ENCODE measurements around the gene LAD1. TPM values are rescaled to one million over a fixed set of nuclear protein-coding genes. Genes with fewer than 3 reads are reported as not detected.

LAD1 gene
- total RNA-seq, 2 donors from 2014 or later: 13.5 to 13.6 TPM

DNA sequence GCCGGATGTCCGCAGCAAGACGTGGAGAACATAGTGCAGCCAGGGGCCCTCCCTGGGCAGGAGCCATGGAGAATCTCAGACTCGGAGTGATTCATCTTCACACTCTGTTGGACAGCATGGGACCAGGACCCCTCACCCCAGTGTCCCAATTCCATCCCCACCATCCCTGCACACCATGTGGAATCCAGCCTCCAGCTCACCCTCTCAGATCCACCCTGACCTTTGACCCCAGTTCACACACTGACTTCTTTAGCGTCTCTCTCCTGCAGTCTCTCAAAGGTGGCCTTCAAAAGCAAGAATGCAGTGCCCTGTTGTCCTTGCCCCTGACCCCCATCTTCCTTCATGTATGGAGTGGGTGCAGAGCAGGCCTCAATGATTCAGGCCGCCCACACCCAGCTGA, 24.5 kb upstream of the LAD1 start:
- DNase-seq: no peak
- no peaks in the 10 kb centered on the region for H3K36me3 ChIP-seq (ENCODE audit: control insufficient read depth, insufficient read depth, low read length)
- H3K27ac ChIP-seq (ENCODE audit: low read depth, low read length): no peak overlapping the region
- 95 to 100% methylated on average over 2 to 6 of the region's 6 CpGs for WGBS, 2 experiments (ENCODE audit: insufficient coverage in 1 of 2, insufficient read length in 1 of 2)
- no peak overlapping the region for H3K27ac Mint-ChIP-seq
- no peaks in the 10 kb centered on the region for H3K36me3 Mint-ChIP-seq (ENCODE audit: low read depth)
- H3K9me3 ChIP-seq (ENCODE audit: control insufficient read depth, low read length): peaks cover 9% of the 10 kb centered on the region
- no peak overlapping the region for H3K9ac ChIP-seq (ENCODE audit: extremely low read depth, low read length, poor library complexity, severe bottlenecking)
- peaks cover 4% of the 10 kb centered on the region for H3K9me3 Mint-ChIP-seq
- H3K4me1 Mint-ChIP-seq: peaks cover 12% of the 10 kb centered on the region
- no peak overlapping the region for H3K4me3 ChIP-seq (ENCODE audit: low read length)
- H3K27me3 Mint-ChIP-seq (ENCODE audit: insufficient read depth): no peaks in the 10 kb centered on the region
- H3K27me3 ChIP-seq (ENCODE audit: control insufficient read depth, insufficient read depth, low read length, poor library complexity, severe bottlenecking): no peaks in the 10 kb centered on the region
- H3K4me1 ChIP-seq (ENCODE audit: control insufficient read depth, insufficient read depth, low read length): peaks cover 7% of the 10 kb centered on the region
- H3K4me3 Mint-ChIP-seq: no peak overlapping the region
- TF ChIP-seq, protein P1, sequence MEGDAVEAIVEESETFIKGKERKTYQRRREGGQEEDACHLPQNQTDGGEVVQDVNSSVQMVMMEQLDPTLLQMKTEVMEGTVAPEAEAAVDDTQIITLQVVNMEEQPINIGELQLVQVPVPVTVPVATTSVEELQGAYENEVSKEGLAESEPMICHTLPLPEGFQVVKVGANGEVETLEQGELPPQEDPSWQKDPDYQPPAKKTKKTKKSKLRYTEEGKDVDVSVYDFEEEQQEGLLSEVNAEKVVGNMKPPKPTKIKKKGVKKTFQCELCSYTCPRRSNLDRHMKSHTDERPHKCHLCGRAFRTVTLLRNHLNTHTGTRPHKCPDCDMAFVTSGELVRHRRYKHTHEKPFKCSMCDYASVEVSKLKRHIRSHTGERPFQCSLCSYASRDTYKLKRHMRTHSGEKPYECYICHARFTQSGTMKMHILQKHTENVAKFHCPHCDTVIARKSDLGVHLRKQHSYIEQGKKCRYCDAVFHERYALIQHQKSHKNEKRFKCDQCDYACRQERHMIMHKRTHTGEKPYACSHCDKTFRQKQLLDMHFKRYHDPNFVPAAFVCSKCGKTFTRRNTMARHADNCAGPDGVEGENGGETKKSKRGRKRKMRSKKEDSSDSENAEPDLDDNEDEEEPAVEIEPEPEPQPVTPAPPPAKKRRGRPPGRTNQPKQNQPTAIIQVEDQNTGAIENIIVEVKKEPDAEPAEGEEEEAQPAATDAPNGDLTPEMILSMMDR (conservative IDR thresholded peaks at IDR 0.05): no peak

DNA sequence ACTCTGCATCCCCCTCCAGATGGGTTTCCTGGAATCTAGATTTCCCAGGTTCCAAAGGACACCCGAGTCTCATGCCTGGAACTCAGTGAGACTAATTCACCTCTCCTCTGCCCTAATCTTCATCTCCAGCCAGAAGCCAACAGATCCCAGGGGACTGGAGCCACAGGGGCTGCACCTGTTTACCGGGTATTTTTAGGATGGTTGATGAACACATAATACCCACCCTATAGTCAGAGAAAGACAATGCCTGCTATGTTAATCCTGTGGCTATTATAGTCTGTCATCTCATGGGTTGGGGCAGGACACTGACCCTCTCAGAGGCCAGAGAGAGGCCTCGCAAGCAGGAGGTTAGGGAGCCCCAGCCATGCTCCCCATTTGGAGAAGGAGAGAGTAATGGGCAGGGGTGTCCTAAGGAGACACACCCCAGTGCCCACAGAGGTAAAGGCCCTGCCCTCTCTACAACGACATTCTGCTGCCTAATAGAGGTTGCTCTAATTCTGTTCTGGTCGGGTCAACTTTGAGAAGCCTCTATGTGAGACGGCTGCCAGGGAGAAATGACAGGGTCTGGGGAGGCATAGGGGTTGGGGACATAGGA, 23.4 kb upstream of the LAD1 start:
- Mint-ChIP-seq H3K27me3 (ENCODE audit: insufficient read depth) (no peaks in the 10 kb centered on the region), H3K4me3 (no peak overlapping the region), H3K9me3 (peaks cover 4% of the 10 kb centered on the region), H3K27ac (no peak overlapping the region), H3K36me3 (ENCODE audit: low read depth) (no peaks in the 10 kb centered on the region), H3K4me1 (peaks cover 12% of the 10 kb centered on the region)
- Histone ChIP-seq H3K27me3 (ENCODE audit: control insufficient read depth, insufficient read depth, low read length, poor library complexity, severe bottlenecking) (no peaks in the 10 kb centered on the region), H3K9me3 (ENCODE audit: control insufficient read depth, low read length) (peaks cover 9% of the 10 kb centered on the region), H3K27ac (ENCODE audit: low read depth, low read length) (no peak overlapping the region), H3K4me3 (ENCODE audit: low read length) (no peak overlapping the region), H3K9ac (ENCODE audit: extremely low read depth, low read length, poor library complexity, severe bottlenecking) (no peak overlapping the region), H3K36me3 (ENCODE audit: control insufficient read depth, insufficient read depth, low read length) (no peaks in the 10 kb centered on the region), H3K4me1 (ENCODE audit: control insufficient read depth, insufficient read depth, low read length) (peaks cover 7% of the 10 kb centered on the region)
- no peak for DNase-seq
- 83 to 93% methylated on average over 5 to 6 of the region's 6 CpGs for WGBS, 2 experiments (ENCODE audit: insufficient coverage in 1 of 2, insufficient read length in 1 of 2)
- TF ChIP-seq, protein P1 (conservative IDR thresholded peaks at IDR 0.05): no peak

DNA sequence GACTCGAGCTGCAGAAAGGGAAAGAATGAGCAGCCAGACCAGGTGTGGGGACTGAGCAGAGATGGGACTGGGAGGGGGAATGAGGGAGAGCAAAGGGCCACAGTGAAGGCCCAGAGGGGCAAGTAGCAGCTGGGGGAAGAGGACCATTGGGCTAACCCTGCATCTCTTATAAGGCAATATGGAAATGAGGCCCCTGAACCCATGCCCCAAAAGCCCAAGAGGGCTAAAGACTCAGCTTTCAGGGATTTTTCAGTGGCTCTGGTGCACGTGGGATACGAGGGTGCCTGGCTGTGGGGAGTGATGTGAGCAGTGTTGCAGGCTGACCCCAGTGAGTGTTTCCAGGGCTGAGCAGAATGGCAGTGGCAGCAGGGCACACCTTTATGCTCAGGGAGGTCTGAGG, 22.9 kb upstream of the LAD1 start:
- Mint-ChIP-seq H3K27ac (no peak overlapping the region), H3K9me3 (peaks cover 4% of the 10 kb centered on the region), H3K27me3 (ENCODE audit: insufficient read depth) (no peaks in the 10 kb centered on the region)

More for the DNA sequence above, 22.9 kb upstream of the LAD1 start:
- no peak overlapping the region for H3K4me3 ChIP-seq (ENCODE audit: low read length)
- TF ChIP-seq, protein P1 (conservative IDR thresholded peaks at IDR 0.05): no peak
- peaks cover 12% of the 10 kb centered on the region for H3K4me1 Mint-ChIP-seq
- peaks cover 7% of the 10 kb centered on the region for H3K4me1 ChIP-seq (ENCODE audit: control insufficient read depth, insufficient read depth, low read length)
- no peaks in the 10 kb centered on the region for H3K36me3 Mint-ChIP-seq (ENCODE audit: low read depth)
- H3K27me3 ChIP-seq (ENCODE audit: control insufficient read depth, insufficient read depth, low read length, poor library complexity, severe bottlenecking): no peaks in the 10 kb centered on the region
- peaks cover 9% of the 10 kb centered on the region for H3K9me3 ChIP-seq (ENCODE audit: control insufficient read depth, low read length)
- H3K4me3 Mint-ChIP-seq: no peak overlapping the region
- DNase-seq: no peak
- H3K36me3 ChIP-seq (ENCODE audit: control insufficient read depth, insufficient read depth, low read length): no peaks in the 10 kb centered on the region
- no peak overlapping the region for H3K27ac ChIP-seq (ENCODE audit: low read depth, low read length)
- 77 to 78% methylated on average over 1 to 3 of the region's 3 CpGs for WGBS, 2 experiments (ENCODE audit: insufficient coverage in 1 of 2, insufficient read length in 1 of 2)
- no peak overlapping the region for H3K9ac ChIP-seq (ENCODE audit: extremely low read depth, low read length, poor library complexity, severe bottlenecking)

All from endodermal cell (in vitro differentiated cells).